Immature natural killer cell (primary cell): ENCODE measurements around the gene GAL3ST1. TPM values are rescaled to one million over a fixed set of nuclear protein-coding genes. Genes with fewer than 3 reads are reported as not detected.

Experiments used
- DNase-seq, 3 donors: peaks; one replicate each; pipeline ENCODE4 v3.0.0; 2022; ENCODE audit warnings: mixed read lengths in 1 of 3
- H3K27ac Mint-ChIP-seq, 6 donors: one replicate each; pipeline ENCODE4 v1.8.0; 2020; ENCODE audit warnings: mixed read lengths in 6 of 6, mild to moderate bottlenecking in 5 of 6, inconsistent platforms in 4 of 6, moderate library complexity in 3 of 6
- H3K27me3 Mint-ChIP-seq, 3 donors: one replicate each; pipeline ENCODE4 v1.8.0; 2020 to 2021; ENCODE audit warnings: low read depth in 3 of 3, mild to moderate bottlenecking in 3 of 3, mixed read lengths in 3 of 3, moderate library complexity in 3 of 3, inconsistent platforms in 1 of 3
- H3K36me3 Mint-ChIP-seq, 3 donors: one replicate each; pipeline ENCODE4 v1.8.0; 2020; ENCODE audit warnings: mixed read lengths in 3 of 3, inconsistent platforms in 2 of 3, mild to moderate bottlenecking in 2 of 3
- H3K4me1 Mint-ChIP-seq, 2 donors: one replicate each; pipeline ENCODE4 v1.8.0; 2020; ENCODE audit warnings: inconsistent platforms in 2 of 2, mild to moderate bottlenecking in 2 of 2, mixed read lengths in 2 of 2, moderate library complexity in 1 of 2
- H3K4me3 Mint-ChIP-seq, 5 donors: one replicate each; pipeline ENCODE4 v1.8.0; 2020; ENCODE audit warnings: mild to moderate bottlenecking in 5 of 5, mixed read lengths in 5 of 5, inconsistent platforms in 3 of 5, moderate library complexity in 3 of 5
- H3K9me3 Mint-ChIP-seq, 6 donors: one replicate each; pipeline ENCODE4 v1.8.0; 2020; ENCODE audit warnings: mild to moderate bottlenecking in 6 of 6, mixed read lengths in 6 of 6, inconsistent platforms in 4 of 6, moderate library complexity in 3 of 6
- polyA plus RNA-seq, 3 donors: library from polyadenylated mRNA; unstranded; fragments of 300-500 nt; fragmentation: Illumina TruSeq; gene quantifications; one replicate each; pipeline ENCODE4 v1.2.3, GENCODE V29; 2021

Gene GAL3ST1
- polyA plus RNA-seq, 3 donors from 2014 or later, result not detected

DNA sequence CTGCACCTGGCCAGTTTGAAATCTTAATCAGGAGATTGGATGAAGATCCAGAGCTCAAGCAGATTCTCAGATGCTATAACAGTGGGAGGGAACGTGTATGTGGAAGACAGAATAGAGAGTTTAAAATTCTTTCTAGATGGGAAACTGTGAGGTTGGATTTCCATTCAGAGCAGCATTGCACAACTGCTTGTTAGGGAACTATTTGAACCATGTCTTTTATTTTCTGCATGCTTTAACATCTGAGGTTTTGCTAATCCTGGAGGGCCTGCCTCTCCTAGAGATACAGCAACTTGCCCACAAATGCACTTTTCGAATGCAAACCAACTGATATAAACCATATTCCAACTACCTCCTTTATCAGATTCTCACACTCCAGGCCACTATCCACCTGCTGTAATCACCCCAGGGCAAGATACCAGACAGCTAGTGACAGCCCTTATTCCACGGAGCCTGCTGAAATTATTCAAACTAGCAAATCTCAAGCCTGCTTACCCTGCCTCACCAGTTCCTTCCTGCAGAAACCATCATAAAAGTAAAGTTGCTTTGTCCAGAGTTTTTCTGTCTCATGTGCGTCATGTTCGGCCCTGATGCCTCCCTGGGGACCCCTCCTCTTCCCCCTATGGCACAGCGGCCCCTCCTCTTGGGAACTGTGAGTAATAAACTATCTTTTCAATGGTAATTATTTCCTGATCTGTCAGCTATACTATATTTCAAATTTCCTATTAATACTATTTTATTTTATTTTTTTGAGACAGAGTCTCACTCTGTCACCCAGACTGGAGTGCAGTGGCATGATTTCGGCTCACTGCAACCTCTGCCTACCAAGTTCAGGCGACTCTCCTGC, 50.6 kb downstream of the GAL3ST1 start:
- no peaks in the 10 kb centered on the region for H3K4me1 Mint-ChIP-seq
- no peaks in the 10 kb centered on the region for H3K36me3 Mint-ChIP-seq
- H3K9me3 Mint-ChIP-seq, result no peaks in the 10 kb centered on the region
- no peak for DNase-seq
- H3K27me3 Mint-ChIP-seq, result peaks cover 2 to 13% (median 2%) of the 10 kb centered on the region in 3 donors
- no peak overlapping the region for H3K27ac Mint-ChIP-seq
- no peak overlapping the region for H3K4me3 Mint-ChIP-seq

DNA sequence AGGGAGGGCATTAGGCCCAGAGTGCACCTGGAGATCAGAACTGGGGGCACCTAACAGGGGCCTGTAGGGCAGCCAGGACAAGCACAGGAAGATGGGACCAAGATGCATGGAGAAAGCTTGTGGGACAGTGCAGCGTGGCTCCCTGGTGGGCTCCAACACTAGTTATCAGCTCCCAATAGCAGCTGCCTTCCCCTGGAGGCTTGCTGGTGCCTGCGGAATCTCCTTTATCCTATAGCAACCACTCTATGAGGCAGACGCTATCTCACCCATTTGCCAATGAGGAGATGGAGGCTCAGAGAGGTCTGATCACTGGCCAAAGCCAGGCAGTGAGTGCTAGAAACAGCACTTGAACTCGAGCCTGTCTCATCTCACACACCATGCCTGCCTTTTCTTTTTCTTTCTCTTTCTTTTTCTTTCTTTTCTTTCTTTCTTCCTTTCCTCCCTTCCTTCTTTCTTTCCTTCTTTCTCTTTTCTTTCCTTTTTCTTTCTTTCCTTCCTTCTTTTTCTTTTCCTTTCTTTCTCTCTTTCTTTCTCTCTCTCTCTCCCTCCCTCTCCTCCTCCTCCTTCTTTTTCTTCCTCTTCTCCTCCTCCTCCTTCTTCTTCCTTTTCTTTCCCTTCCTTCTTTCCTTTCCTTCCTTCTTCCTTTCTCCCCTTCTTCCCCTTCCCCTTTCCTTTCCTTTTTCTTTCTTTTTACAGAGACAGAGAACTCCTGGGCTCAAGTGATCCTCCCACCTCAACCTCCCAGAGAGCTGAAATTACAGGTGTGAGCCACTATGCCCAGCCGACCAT, 52.9 kb downstream of the GAL3ST1 start:
- no peak overlapping the region for H3K4me3 Mint-ChIP-seq
- H3K27me3 Mint-ChIP-seq, result peaks cover 2 to 13% (median 2%) of the 10 kb centered on the region in 3 donors
- no peak for DNase-seq
- no peak overlapping the region for H3K27ac Mint-ChIP-seq
- H3K9me3 Mint-ChIP-seq, result no peaks in the 10 kb centered on the region
- no peaks in the 10 kb centered on the region for H3K4me1 Mint-ChIP-seq
- H3K36me3 Mint-ChIP-seq, result no peaks in the 10 kb centered on the region

DNA sequence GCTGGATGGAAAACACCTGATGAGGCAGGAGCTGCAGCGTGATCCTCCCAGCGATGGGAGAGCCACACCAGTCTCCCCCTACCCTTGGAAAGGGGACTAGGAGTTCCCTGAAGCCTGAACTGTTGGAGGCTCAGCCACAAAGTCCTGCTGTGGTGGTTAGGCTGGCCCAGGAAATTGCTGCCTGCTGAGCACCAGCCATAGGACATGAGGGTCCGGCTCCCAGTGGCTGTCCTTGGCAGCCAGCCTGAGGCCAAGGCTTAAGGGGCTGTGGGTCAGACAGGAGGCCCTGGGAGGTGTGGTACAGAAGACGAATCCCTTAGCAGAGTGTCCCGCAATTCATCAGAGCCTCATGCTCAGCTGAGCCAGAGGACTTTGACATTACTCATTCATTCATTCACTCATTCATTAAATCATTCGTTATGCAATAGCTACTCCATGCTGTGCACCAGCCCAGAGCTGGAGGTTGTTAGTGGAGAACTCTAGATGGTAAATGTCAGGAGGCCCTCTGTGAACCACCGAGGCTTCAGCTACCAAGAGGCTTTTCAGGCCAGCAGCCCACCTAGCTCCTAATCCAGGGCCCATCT, 54.5 kb downstream of the GAL3ST1 start:
- Mint-ChIP-seq H3K4me1 (no peaks in the 10 kb centered on the region), H3K27me3 (peaks cover 2 to 14% (median 5%) of the 10 kb centered on the region in 3 donors), H3K36me3 (no peaks in the 10 kb centered on the region), H3K4me3 (no peak overlapping the region), H3K27ac (no peak overlapping the region), H3K9me3 (no peaks in the 10 kb centered on the region)
- no peak for DNase-seq

DNA sequence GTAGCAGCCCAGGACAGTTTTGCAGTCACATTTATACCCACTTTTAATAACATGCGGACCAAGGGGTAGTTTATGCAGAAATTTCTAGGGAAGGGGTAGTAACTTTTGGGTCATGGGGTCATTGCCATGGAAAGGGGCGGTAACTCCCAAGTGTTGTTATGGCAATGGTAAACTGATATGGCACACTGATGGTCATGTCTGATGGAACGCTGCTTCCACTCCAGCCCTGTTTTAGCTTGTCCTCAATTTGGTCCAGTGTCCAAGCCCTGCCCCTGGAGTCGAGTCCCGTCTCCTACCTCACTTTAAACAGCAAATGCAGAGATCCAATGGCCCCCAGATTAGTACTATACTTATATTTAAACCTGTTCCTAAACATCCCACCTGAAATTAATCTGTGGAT, 57.7 kb downstream of the GAL3ST1 start:
- no peak overlapping the region for H3K27ac Mint-ChIP-seq
- no peaks in the 10 kb centered on the region for H3K4me1 Mint-ChIP-seq
- DNase-seq, result no peak
- H3K27me3 Mint-ChIP-seq, result peaks cover 0 to 10% (median 2%) of the 10 kb centered on the region in 3 donors
- H3K9me3 Mint-ChIP-seq, result no peaks in the 10 kb centered on the region
- H3K36me3 Mint-ChIP-seq, result no peaks in the 10 kb centered on the region
- no peak overlapping the region for H3K4me3 Mint-ChIP-seq

DNA sequence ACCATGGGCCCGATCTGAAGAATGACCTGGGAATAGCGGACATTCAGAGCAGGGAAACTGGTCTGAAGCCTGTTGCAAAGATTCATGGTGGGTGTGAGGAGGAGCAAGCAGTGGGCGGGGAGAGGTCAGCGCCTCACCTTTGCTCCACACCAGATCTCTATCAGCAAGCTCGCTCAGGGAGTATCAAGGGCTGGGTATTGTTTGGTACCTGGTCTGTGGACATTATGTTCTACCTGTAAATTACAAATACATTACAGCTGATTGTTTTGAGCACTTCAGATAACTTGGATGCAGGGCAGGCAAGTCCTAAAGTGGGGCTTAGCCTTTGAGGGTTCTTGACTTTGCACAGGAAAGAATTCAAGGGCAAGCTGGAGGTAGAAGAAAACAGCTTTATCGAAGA, 58.2 kb downstream of the GAL3ST1 start:
- Mint-ChIP-seq H3K36me3 (no peaks in the 10 kb centered on the region), H3K4me1 (no peaks in the 10 kb centered on the region), H3K4me3 (no peak overlapping the region), H3K27ac (no peak overlapping the region), H3K27me3 (peaks cover 0 to 5% (median 2%) of the 10 kb centered on the region in 3 donors), H3K9me3 (no peaks in the 10 kb centered on the region)
- no peak for DNase-seq

DNA sequence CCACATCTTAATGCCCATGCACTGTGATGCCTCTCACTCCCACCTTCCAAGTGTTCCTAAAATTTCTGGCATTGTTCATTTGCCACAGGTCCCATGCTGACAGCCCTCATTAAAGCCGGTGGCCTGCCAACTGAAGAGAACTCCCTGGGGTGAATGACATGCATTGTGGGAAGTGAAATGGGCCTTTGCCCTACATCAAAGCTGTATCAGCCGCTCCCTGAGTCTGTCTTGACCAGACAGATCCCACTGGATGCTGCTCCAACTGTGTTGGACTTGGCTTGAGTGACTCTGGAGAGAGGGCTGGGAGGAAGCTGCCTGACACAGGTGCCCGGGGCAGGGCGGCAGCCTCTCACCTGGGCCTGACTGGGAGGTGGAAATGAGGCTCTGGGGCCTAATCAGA, 60.2 kb downstream of the GAL3ST1 start:
- no peaks in the 10 kb centered on the region for H3K4me1 Mint-ChIP-seq
- H3K27ac Mint-ChIP-seq, result no peak overlapping the region
- no peak for DNase-seq
- H3K27me3 Mint-ChIP-seq, result peaks cover 0 to 7% (median 6%) of the 10 kb centered on the region in 3 donors
- no peaks in the 10 kb centered on the region for H3K9me3 Mint-ChIP-seq
- no peaks in the 10 kb centered on the region for H3K36me3 Mint-ChIP-seq
- H3K4me3 Mint-ChIP-seq, result no peak overlapping the region

DNA sequence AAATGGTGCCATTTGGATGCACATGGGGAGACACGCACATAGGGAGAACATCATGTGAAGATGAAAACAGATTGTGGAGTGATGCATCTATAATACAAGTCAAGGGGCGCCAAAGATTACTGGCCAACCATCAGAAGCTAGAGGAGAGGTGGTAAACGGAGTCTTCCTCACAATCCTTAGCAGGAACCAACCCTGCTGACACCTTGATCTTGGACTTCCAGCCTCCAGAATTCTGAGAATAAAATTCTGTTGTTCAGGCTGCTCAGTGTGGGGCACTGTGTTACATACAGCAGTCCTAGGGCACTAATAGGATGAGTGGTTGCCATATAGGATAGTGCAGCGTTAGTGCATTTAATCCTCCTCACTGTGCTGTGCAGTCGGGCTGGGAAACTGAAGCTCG, 61.0 kb downstream of the GAL3ST1 start:
- H3K9me3 Mint-ChIP-seq, result no peaks in the 10 kb centered on the region
- H3K27ac Mint-ChIP-seq, result no peak overlapping the region

DNA sequence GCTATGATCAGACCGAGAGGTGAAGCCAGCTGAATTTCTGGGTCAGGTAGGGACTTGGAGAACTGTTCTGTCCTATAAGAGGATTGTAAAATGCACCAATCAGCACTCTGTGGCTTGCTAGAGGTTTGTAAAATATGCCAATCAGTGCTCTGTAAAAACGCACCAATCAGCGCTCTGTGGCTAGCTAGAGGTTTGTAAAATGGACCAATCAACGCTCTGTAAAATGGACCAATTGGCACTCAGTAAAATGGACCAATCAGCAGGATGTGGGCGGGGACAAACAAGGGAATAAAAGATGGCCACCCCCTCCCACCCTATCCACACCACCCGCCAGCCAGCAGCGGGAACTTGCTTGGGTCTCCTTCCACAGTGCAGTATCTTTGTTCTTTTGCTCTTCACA, 62.6 kb downstream of the GAL3ST1 start:
- Mint-ChIP-seq H3K27ac (no peak overlapping the region), H3K9me3 (no peaks in the 10 kb centered on the region), H3K4me3 (no peak overlapping the region), H3K4me1 (no peaks in the 10 kb centered on the region), H3K36me3 (no peaks in the 10 kb centered on the region), H3K27me3 (peaks cover 0 to 9% (median 6%) of the 10 kb centered on the region in 3 donors)
- no peak for DNase-seq

More for the DNA sequence above, 61.0 kb downstream of the GAL3ST1 start:
- no peak for DNase-seq
- Mint-ChIP-seq H3K27me3 (peaks cover 0 to 7% (median 6%) of the 10 kb centered on the region in 3 donors), H3K36me3 (no peaks in the 10 kb centered on the region), H3K4me3 (no peak overlapping the region), H3K4me1 (no peaks in the 10 kb centered on the region)

DNA sequence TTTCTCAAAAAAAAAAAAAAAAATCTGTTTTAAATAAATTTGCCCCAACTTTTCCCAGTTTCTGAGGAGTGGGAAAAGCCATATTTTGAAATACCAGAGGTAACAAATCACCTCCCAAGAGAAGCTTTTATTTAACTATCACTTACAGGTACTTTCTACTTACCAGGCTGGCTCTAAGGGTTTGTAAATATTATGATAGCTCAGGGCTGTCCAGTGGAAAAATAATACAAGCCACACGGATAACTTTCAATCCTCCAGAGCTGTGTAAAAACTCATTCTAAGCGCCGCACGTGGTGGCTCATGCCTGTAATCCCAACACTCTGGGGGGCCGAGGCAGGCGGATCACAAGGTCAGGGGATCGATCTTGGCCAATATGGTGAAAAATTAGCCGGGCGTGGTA, 63.4 kb downstream of the GAL3ST1 start:
- H3K36me3 Mint-ChIP-seq, result no peaks in the 10 kb centered on the region
- H3K27me3 Mint-ChIP-seq, result peaks cover 0 to 15% (median 11%) of the 10 kb centered on the region in 3 donors
- H3K9me3 Mint-ChIP-seq, result no peaks in the 10 kb centered on the region
- no peak for DNase-seq
- H3K4me3 Mint-ChIP-seq, result no peak overlapping the region
- no peaks in the 10 kb centered on the region for H3K4me1 Mint-ChIP-seq
- no peak overlapping the region for H3K27ac Mint-ChIP-seq

DNA sequence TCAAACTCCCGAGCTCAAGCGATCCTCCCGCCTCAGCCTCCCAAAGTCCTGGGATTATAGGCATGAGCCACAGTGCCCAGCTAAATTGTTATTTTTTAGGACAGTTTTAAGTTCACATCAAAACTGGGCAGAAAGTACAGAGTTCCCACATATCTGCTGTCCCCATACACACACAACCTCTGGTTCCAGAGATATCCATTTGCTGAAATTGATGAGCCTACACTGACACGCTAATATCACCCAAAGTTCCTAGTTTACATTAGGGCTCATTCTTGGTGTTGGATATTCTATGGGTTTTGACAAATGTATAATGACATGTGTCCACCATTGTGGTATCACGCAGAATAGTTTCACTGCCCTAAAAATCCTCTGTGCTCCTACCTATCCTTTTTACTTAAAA, 66.2 kb downstream of the GAL3ST1 start:
- peaks cover 7 to 17% (median 15%) of the 10 kb centered on the region in 3 donors for H3K27me3 Mint-ChIP-seq
- no peak overlapping the region for H3K4me3 Mint-ChIP-seq
- no peak overlapping the region for H3K27ac Mint-ChIP-seq
- DNase-seq, result no peak
- H3K36me3 Mint-ChIP-seq, result no peaks in the 10 kb centered on the region
- no peaks in the 10 kb centered on the region for H3K9me3 Mint-ChIP-seq
- no peaks in the 10 kb centered on the region for H3K4me1 Mint-ChIP-seq

DNA sequence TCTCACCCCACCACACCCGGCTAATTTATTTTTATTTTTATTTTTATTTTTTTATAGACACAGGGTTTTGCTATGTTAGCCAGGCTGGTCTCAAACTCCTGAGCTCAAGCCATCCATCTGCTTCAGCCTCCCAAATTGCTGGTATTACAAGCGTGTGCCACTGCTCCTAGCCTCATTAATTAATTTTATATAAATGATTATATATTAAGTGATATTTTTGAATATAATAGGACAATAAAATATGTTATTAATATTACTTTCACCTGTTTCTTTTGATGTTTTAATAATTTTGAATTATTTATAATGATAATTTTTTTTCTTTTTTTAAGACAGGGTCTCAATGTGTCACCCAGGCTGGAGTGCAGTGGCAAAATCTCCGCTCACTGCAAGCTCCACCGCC, 66.8 kb downstream of the GAL3ST1 start:
- H3K4me3 Mint-ChIP-seq, result no peak overlapping the region
- no peak for DNase-seq
- H3K9me3 Mint-ChIP-seq, result no peaks in the 10 kb centered on the region
- peaks cover 7 to 17% (median 15%) of the 10 kb centered on the region in 3 donors for H3K27me3 Mint-ChIP-seq
- H3K27ac Mint-ChIP-seq, result no peak overlapping the region
- H3K4me1 Mint-ChIP-seq, result no peaks in the 10 kb centered on the region
- no peaks in the 10 kb centered on the region for H3K36me3 Mint-ChIP-seq

DNA sequence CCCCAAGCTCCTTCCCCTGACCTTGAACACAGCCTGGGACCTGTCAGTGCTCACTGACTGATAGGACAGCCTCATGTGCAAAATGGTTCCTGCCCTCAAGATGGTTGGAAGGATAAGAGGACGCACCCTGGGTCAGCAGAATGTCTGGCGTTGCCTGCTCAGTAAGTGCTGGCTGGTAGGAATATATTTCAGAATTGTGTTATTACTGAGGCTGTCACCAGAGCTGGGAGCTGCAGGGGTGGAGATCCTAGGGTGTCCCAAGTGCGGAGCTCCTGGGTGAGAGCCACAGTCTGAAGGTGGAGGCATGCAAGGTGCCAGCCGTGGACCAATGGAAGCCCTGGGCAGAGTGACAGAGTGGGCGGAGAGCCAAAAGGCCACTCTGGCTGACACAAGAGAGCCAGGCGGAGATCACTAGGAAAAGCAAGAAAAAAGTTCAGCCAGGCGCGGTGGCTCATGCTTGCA, 67.9 kb downstream of the GAL3ST1 start:
- Mint-ChIP-seq H3K9me3 (no peaks in the 10 kb centered on the region), H3K27ac (no peak overlapping the region), H3K36me3 (no peaks in the 10 kb centered on the region), H3K27me3 (peaks cover 7 to 19% (median 15%) of the 10 kb centered on the region in 3 donors), H3K4me1 (no peaks in the 10 kb centered on the region), H3K4me3 (no peak overlapping the region)
- no peak for DNase-seq
